Endothelial cell of umbilical vein (primary cell): ENCODE measurements around the gene TRPM8. TPM values are rescaled to one million over a fixed set of nuclear protein-coding genes. Genes with fewer than 3 reads are reported as not detected.

Source experiments
- BruUV-seq: library from RNA; stranded (reverse); fragments of 400-500 nt; replicated peaks from 2 replicates; lab custom pipeline; 2021; lab: Mats Ljungman, UMichigan
- CTCF ChIA-PET: fragments of 300-600, 350-600 bp; sonication (Branson Sonifier 250); formaldehyde crosslinking; loops from one replicate; lab custom pipeline; 2021; ENCODE audit warnings: antibody characterized with exemption, inconsistent platforms; lab: Charles Lee
- POLR2A ChIA-PET: fragments of 300-600, 350-600 bp; sonication (Branson Sonifier 250); formaldehyde crosslinking; loops from one replicate; lab custom pipeline; 2021; ENCODE audit warnings: antibody characterized with exemption, inconsistent platforms; lab: Charles Lee
- DNase-seq: peaks from one replicate; pipeline ENCODE4 v3.0.0-alpha.2; 2011; ENCODE audit warnings: low read depth, low spot score
- FAIRE-seq: peaks from 2 replicates; lab custom pipeline; 2011; peaks lifted over from hg19 to GRCh38; lab: Jason Lieb, UNC
- H2AFZ ChIP-seq: 2 replicates; pipeline ENCODE4 v1.6.0; 2012; ENCODE audit warnings: low read depth, low read length, control low read depth, inconsistent platforms
- H3K27ac ChIP-seq: 2 replicates; pipeline ENCODE4 v1.5.1; 2011; ENCODE audit warnings: low read depth, mild to moderate bottlenecking, control low read depth, low read length, moderate library complexity; ENCODE audit not compliant: insufficient read depth
- H3K27me3 ChIP-seq, 2 experiments: 2 replicates each; pipeline versions ENCODE4 v1.6.0 to v1.6.1; 2011; ENCODE audit warnings: low read length in 2 of 2, mixed read lengths in 1 of 2; ENCODE audit not compliant: control insufficient read depth in 2 of 2, insufficient read depth in 2 of 2
- H3K36me3 ChIP-seq, 2 experiments: 2 replicates in 1 of 2; 3 replicates in 1 of 2; pipeline ENCODE4 v1.5.1; 2011; ENCODE audit warnings: low read length in 2 of 2, mild to moderate bottlenecking in 1 of 2, moderate library complexity in 1 of 2; ENCODE audit not compliant: control insufficient read depth in 2 of 2, insufficient read depth in 2 of 2; ENCODE audit errors: extremely low read depth in 1 of 2
- H3K4me1 ChIP-seq: 3 replicates; pipeline ENCODE4 v1.5.1; 2011; ENCODE audit warnings: mild to moderate bottlenecking, low read length; ENCODE audit not compliant: control insufficient read depth, insufficient read depth; ENCODE audit errors: extremely low read depth
- H3K4me2 ChIP-seq: 2 replicates; pipeline ENCODE4 v1.6.1; 2011; ENCODE audit warnings: low read length, control low read depth, mixed read lengths; ENCODE audit not compliant: insufficient read depth
- H3K4me3 ChIP-seq, 3 experiments: fragments of 200-600 bp in 1 of 3; sonication (generic), shearing (Covaris generic) in 1 of 3; replicated peaks in 1 of 3; 2 replicates each; pipeline ENCODE4 v1.5.1; 2011 to 2016; ENCODE audit warnings: control low read depth in 3 of 3, low read length in 3 of 3, mild to moderate bottlenecking in 2 of 3, inconsistent platforms in 1 of 3, low read depth in 1 of 3, moderate library complexity in 1 of 3; ENCODE audit not compliant: insufficient read depth in 1 of 3
- H3K79me2 ChIP-seq: 2 replicates; pipeline ENCODE4 v1.6.0; 2012; ENCODE audit warnings: low read length, inconsistent platforms; ENCODE audit not compliant: control insufficient read depth, insufficient read depth
- H3K9ac ChIP-seq: replicated peaks from 2 replicates; pipeline ENCODE3; 2011; ENCODE audit warnings: low read length, control low read depth; ENCODE audit not compliant: insufficient read depth; ENCODE audit errors: extremely low read depth
- H3K9me1 ChIP-seq: replicated peaks from 3 replicates; pipeline ENCODE4 v1.6.0; 2011; ENCODE audit warnings: mild to moderate bottlenecking, low read length; ENCODE audit not compliant: control insufficient read depth, insufficient read depth; ENCODE audit errors: extremely low read depth
- H3K9me3 ChIP-seq: replicated peaks from 2 replicates; pipeline ENCODE4 v1.5.1; 2012; ENCODE audit warnings: low read length, inconsistent platforms; ENCODE audit not compliant: control insufficient read depth, insufficient read depth
- H4K20me1 ChIP-seq: replicated peaks from 2 replicates; pipeline ENCODE3; 2011; ENCODE audit warnings: mild to moderate bottlenecking, low read length; ENCODE audit not compliant: control insufficient read depth, insufficient read depth; ENCODE audit errors: extremely low read depth
- CTCF ChIP-seq, 2 donors: IDR thresholded peaks; 1 replicate in 1 of 2; 2 replicates in 1 of 2; pipeline ENCODE4 v1.5.1; 2011; ENCODE audit warnings: low read length in 2 of 2, mild to moderate bottlenecking in 2 of 2, moderate library complexity in 2 of 2, control low read depth in 1 of 2, inconsistent platforms in 1 of 2, low read depth in 1 of 2; ENCODE audit not compliant: insufficient read depth in 1 of 2; ENCODE audit errors: extremely low read depth in 1 of 2
- EZH2 ChIP-seq: IDR thresholded peaks from 2 replicates; pipeline ENCODE4 v1.6.1; 2012; ENCODE audit warnings: borderline replicate concordance, low read depth, mild to moderate bottlenecking, moderate library complexity, low read length, inconsistent platforms; ENCODE audit not compliant: severe bottlenecking
- FOS ChIP-seq: IDR thresholded peaks from 2 replicates; pipeline ENCODE4 v1.6.1; 2011; ENCODE audit warnings: mild to moderate bottlenecking, low read length, moderate library complexity, borderline replicate concordance; ENCODE audit not compliant: insufficient read depth
- GATA2 ChIP-seq: IDR thresholded peaks from 2 replicates; pipeline ENCODE4 v1.7.0; 2011; ENCODE audit warnings: low read depth, mild to moderate bottlenecking, moderate library complexity, mixed read lengths, low read length; ENCODE audit not compliant: insufficient read length, insufficient read depth
- JUN ChIP-seq: IDR thresholded peaks from 2 replicates; pipeline ENCODE4 v1.6.1; 2011; ENCODE audit warnings: borderline replicate concordance, low read depth; ENCODE audit not compliant: insufficient read length, insufficient read depth
- MAX ChIP-seq: IDR thresholded peaks from 2 replicates; pipeline ENCODE4 v1.6.1; 2011; ENCODE audit not compliant: insufficient read depth, insufficient read length
- MYC ChIP-seq: IDR thresholded peaks from one replicate; pipeline ENCODE4 v1.6.1; 2011; ENCODE audit warnings: mild to moderate bottlenecking, low read depth, low read length
- POLR2A ChIP-seq: IDR thresholded peaks from 2 replicates; pipeline ENCODE4 v1.6.1; 2012; ENCODE audit warnings: low read depth, mild to moderate bottlenecking, control low read depth, low read length
- POLR2AphosphoS5 ChIP-seq: IDR thresholded peaks from 2 replicates; pipeline ENCODE4 v1.6.1; 2012; ENCODE audit warnings: low read depth, mild to moderate bottlenecking, control low read depth, low read length, moderate library complexity; ENCODE audit not compliant: insufficient read depth
- dilution Hi-C: fragments of 300-500 bp; cut with MboI; formaldehyde crosslinking; loops from one replicate; pipeline ENCODE4 v1.15.0; 2019; ENCODE audit warnings: low sequenced_read_pairs; ENCODE audit not compliant: extremely low pct_ligation_motif_present
- intact Hi-C: fragments of 100-400 bp; cut with micrococcal nuclease; formaldehyde crosslinking; loops from one replicate; pipeline ENCODE4 v1.10.0; 2022
- polyA plus RNA-seq, 4 experiments: library from polyadenylated mRNA; depleted of rRNA in 3 of 4; stranded (reverse) in 3 of 4; unstranded in 1 of 4; fragments of >200 nt; gene quantifications; 2 replicates each; pipeline versions ENCODE4 v1.2.1 to v1.2.3, GENCODE V29; 2011 to 2012; ENCODE audit warnings: missing spikeins in 1 of 4
- total RNA-seq: library from RNA; stranded (reverse); gene quantifications from 2 replicates; pipeline ENCODE4 v1.2.3, GENCODE V29; 2021

Gene TRPM8
- total and polyA plus RNA-seq, 2 donors (not counting 3 experiments of a cell fraction or from before 2014, with no cell fraction given), result not detected

GRCh38 chr2:233960203-233960602 lies 43.0 kb downstream of the TRPM8 start:
- no peak overlapping the region for H3K9ac ChIP-seq
- ChIA-PET CTCF (no interaction called here), POLR2A (no interaction called here)
- intact Hi-C loops, result no loop called here
- TF ChIP-seq FOS (no peak), CTCF (IDR thresholded peaks at IDR 0.05; ENCODE audit: extremely low read depth in 1 of 2, insufficient read depth in 1 of 2, low read depth in 1 of 2, low read length in 2 of 2) (no peak), MAX (no peak), POLR2AphosphoS5 (no peak), MYC (no peak), POLR2A (no peak), EZH2 (no peak), JUN (no peak), GATA2 (no peak)
- no peaks in the 10 kb centered on the region for H3K36me3 ChIP-seq
- dilution Hi-C loops, result no loop called here
- H3K4me2 ChIP-seq, result no peak overlapping the region
- H3K9me1 ChIP-seq, result no peaks in the 10 kb centered on the region
- no peak overlapping the region for H3K27ac ChIP-seq
- no peak for FAIRE-seq
- no peaks in the 10 kb centered on the region for H3K79me2 ChIP-seq
- H3K9me3 ChIP-seq, result no peaks in the 10 kb centered on the region
- H3K4me1 ChIP-seq, result no peaks in the 10 kb centered on the region
- H3K27me3 ChIP-seq, result peaks cover 0 to 2% of the 10 kb centered on the region in 2 experiments
- H3K4me3 ChIP-seq, result no peak overlapping the region
- BruUV-seq, result no TSS peak
- DNase-seq, result no peak
- no peaks in the 10 kb centered on the region for H4K20me1 ChIP-seq
- no peak overlapping the region for H2AFZ ChIP-seq
